22Rv1 (cell line): ENCODE measurements around the gene EDIL3.

Source experiments
- CTCF ChIP-seq: fragments of 450-650 bp; IDR thresholded peaks from 2 replicates; pipeline ENCODE4 v1.5.1; 2017; ENCODE audit warnings: mild to moderate bottlenecking
- ZFX ChIP-seq: fragments of 450-650 bp; IDR thresholded peaks from 2 replicates; pipeline ENCODE4 v1.6.1; 2017; ENCODE audit warnings: antibody characterized with exemption, borderline replicate concordance

GRCh38 chr5:83924891-83925290, 459.8 kb downstream of the EDIL3 start:
- no peak for TF ChIP-seq CTCF
- no peak for TF ChIP-seq ZFX
